Esophagus squamous epithelium (tissue), 4 donors: ENCODE measurements around the gene PHACTR4.

Source experiments
- CTCF ChIP-seq, 6 experiments: fragments of 450-650 bp in 4 of 6; fragments of 200-600 bp in 2 of 6; sonication (generic) in 2 of 6; IDR thresholded peaks; one replicate each; pipeline ENCODE4 v1.5.1; 2016 to 2019; ENCODE audit warnings: antibody characterized with exemption in 6 of 6, mild to moderate bottlenecking in 4 of 6, moderate library complexity in 4 of 6
- POLR2A ChIP-seq, 4 donors: fragments of 450-650 bp; IDR thresholded peaks; one replicate each; pipeline ENCODE4 v1.6.1; 2017; ENCODE audit warnings: antibody characterized with exemption in 4 of 4, mild to moderate bottlenecking in 4 of 4, moderate library complexity in 3 of 4

GRCh38 chr1:28482702-28483101 lies 113.2 kb downstream of the PHACTR4 start:
- TF ChIP-seq CTCF (IDR thresholded peaks at IDR 0.05) (no peak), POLR2A (IDR thresholded peaks at IDR 0.05) (no peak)
